Kidney epithelial cell (primary cell): ENCODE data around the gene DOK7. TPM values are rescaled to one million over a fixed set of nuclear protein-coding genes. Genes with fewer than 3 reads are reported as not detected.

Experiments
- DNase-seq: peaks from one replicate; pipeline ENCODE4 v3.0.0-alpha.2; 2010; ENCODE audit warnings: low read depth
- H3K27me3 ChIP-seq: 2 replicates; pipeline ENCODE4 v1.6.0; 2011; ENCODE audit warnings: low read length; ENCODE audit not compliant: control insufficient read depth, insufficient read depth
- H3K36me3 ChIP-seq: 2 replicates; pipeline ENCODE4 v1.5.1; 2011; ENCODE audit warnings: low read length; ENCODE audit not compliant: control insufficient read depth, insufficient read depth
- H3K4me3 ChIP-seq: 2 replicates; pipeline ENCODE4 v1.5.1; 2011; ENCODE audit warnings: low read depth, mild to moderate bottlenecking, control low read depth, low read length
- total RNA-seq: library from RNA; depleted of rRNA; stranded (reverse); fragments of >200 nt; gene quantifications from 2 replicates; pipeline ENCODE4 v1.2.3, GENCODE V29; 2015
- TF ChIP-seq, protein P1 (sequence below): IDR thresholded peaks from 2 replicates; pipeline ENCODE4 v1.5.1; 2011; ENCODE audit warnings: mild to moderate bottlenecking, moderate library complexity, low read length, control low read depth, inconsistent platforms; ENCODE audit not compliant: insufficient read depth, poor library complexity, severe bottlenecking

DOK7 gene
- total RNA-seq, 1 donor from 2014 or later = 6.9 TPM

DNA sequence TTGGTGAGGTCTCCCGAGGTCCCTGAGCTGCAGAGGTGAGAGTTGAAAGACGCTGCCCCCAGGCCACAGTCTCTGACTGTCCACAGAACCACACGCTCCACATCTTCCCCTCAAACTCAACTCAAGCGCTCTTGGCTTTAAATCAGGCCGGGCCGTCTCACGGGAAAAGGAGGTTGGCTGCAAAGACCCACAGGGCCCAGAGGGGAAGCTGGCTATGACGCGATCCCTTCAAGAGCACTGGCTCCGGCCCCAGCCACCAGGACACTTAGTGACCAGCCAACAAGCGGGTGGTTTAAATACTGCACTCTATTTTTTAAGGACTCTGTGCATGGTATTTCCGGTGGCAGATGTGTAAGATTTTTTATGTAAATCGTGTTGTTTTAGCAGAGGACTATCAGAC lies 49.2 kb downstream of the DOK7 start:
- TF ChIP-seq, protein P1, sequence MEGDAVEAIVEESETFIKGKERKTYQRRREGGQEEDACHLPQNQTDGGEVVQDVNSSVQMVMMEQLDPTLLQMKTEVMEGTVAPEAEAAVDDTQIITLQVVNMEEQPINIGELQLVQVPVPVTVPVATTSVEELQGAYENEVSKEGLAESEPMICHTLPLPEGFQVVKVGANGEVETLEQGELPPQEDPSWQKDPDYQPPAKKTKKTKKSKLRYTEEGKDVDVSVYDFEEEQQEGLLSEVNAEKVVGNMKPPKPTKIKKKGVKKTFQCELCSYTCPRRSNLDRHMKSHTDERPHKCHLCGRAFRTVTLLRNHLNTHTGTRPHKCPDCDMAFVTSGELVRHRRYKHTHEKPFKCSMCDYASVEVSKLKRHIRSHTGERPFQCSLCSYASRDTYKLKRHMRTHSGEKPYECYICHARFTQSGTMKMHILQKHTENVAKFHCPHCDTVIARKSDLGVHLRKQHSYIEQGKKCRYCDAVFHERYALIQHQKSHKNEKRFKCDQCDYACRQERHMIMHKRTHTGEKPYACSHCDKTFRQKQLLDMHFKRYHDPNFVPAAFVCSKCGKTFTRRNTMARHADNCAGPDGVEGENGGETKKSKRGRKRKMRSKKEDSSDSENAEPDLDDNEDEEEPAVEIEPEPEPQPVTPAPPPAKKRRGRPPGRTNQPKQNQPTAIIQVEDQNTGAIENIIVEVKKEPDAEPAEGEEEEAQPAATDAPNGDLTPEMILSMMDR = no peak
- DNase-seq = no peak
- no peaks in the 10 kb centered on the region for H3K27me3 ChIP-seq
- H3K4me3 ChIP-seq = no peak overlapping the region
- H3K36me3 ChIP-seq = no peaks in the 10 kb centered on the region

DNA sequence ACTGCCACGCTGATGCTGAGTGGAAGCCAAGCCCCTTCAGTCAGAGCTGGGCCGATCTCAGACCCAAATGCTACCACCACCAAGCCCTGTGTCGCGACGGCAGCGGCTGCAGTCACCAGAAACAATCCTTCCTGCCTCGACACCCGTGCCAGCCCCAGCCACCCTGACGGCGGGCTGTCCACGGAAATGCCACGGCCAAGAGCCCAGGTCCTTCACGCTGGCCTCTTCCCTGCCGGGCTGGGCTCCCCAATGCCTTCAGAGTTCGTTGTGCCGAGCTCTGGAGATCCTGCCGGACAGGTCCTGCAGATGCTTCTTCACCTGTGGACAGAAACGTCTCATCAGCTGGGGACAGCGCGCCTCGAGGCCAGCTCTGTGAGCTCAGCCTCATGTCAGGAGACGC lies 49.6 kb downstream of the DOK7 start:
- DNase-seq = no peak
- no peaks in the 10 kb centered on the region for H3K27me3 ChIP-seq
- H3K36me3 ChIP-seq = peaks cover under 1% of the 10 kb centered on the region

DNA sequence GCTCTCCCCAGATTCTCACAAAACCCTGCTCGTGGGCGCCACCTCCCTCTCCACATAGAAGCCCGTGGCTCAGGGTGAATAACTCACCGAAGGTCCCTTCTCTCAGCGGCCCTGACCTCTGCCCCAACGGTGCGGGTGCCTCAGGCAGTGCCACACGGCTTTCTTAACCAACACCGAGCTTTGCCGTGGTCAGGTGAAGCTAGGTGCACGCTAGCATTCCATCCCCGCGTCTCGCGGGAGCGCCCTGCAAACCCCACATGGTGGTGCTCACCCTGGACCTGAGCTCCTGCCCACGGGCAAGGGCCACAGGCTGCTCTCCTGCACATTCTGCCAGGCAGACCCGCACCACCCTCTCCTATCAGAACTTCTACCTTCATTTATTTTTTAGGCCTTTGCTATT lies 50.7 kb downstream of the DOK7 start:
- DNase-seq = no peak
- no peaks in the 10 kb centered on the region for H3K27me3 ChIP-seq
- TF ChIP-seq, protein P1 = no peak
- H3K36me3 ChIP-seq = peaks cover 2% of the 10 kb centered on the region
- H3K4me3 ChIP-seq = no peak overlapping the region

More for the DNA sequence above, 49.6 kb downstream of the DOK7 start:
- TF ChIP-seq, protein P1 = no peak
- no peak overlapping the region for H3K4me3 ChIP-seq

DNA sequence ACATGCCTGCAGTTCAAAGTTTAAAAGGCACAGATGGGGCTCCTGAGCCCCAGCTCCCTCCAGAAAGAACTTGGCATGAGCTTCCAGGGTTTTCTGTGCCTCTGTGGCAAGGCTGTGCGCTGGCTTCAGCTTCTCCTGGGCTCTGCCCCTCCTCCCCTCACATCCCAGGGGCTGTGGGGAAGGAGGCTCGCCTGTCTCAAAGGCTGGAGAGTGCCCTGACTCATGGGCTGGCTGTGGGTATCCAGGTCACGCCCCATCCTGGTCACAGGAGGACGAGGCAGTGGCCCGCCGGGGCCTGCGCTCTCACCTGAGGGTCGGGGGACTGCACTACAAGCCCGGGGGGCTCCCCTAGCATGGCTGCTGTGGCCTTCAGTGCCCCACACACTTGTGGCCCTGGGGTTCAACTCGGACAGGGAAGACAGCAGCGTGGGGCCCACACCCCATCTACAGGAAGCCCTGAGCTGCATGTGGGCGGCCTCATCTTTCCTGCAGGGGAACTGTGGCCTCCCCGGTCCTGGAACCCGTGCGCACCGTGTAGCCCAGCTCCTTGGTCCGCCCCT lies 51.2 kb downstream of the DOK7 start:
- no peaks in the 10 kb centered on the region for H3K27me3 ChIP-seq
- H3K4me3 ChIP-seq = no peak overlapping the region
- TF ChIP-seq, protein P1 = no peak
- DNase-seq = no peak
- peaks cover 2% of the 10 kb centered on the region for H3K36me3 ChIP-seq

DNA sequence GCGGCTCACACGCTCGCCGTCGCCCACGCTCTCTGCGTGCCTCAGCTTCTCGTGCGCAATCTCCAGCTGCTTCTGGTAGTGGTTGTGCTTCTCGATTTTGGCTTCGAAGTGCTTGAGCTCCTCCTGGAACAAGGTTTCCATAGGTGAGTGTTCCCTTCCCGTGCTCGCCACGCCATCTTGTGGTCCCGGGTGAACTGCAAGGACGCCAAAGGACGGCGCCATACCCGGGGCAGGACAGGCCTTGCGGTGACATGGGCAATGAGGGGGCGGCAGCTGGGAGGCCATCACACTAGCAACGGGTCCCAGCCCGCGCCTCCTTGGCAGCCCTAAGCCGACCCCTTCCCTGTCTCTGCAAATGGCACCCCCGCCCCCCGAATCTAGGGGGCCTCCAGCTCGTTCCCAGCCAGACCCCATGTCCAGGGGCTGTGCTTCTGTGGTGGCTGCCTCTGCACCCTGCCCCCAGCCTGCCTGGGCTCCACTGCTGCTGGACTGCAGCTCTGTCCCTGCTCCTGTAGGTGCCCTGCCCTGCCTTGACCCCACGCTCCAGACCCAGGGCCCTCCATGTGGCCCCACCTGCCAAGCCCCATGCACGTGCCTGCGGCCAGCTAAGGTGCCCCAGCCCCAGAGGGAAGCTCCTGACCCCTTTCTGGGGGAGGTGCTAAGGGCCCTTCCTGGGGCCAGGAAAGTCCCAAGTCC lies 51.8 kb downstream of the DOK7 start:
- Histone ChIP-seq H3K36me3 (peaks cover 2% of the 10 kb centered on the region), H3K4me3 (no peak overlapping the region), H3K27me3 (no peaks in the 10 kb centered on the region)
- TF ChIP-seq, protein P1 = peak; percentile 46
- DNase-seq = no peak

DNA sequence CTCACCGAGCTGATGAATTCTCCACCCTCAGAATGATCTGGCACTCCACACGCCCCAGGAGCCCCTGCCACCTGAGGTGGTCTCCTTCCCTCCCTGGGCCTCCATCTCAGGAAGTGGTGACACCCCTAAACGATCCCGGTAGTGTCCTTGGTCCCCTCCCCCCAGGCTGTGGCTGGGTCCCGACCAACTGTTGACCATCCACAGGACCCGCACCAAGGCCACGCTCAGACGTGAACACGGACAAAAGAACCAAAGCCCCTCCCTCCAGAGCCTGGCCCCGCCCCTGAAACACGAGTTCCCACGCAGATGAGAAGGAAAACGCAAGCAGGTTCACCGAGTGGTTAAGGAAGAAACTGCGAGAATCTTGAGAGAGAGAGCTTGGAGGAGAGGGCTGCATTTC lies 52.5 kb downstream of the DOK7 start:
- TF ChIP-seq, protein P1 = no peak
- no peak for DNase-seq
- peaks cover 2% of the 10 kb centered on the region for H3K36me3 ChIP-seq

More for the DNA sequence above, 52.5 kb downstream of the DOK7 start:
- Histone ChIP-seq H3K27me3 (no peaks in the 10 kb centered on the region), H3K4me3 (no peak overlapping the region)
